ENCODE measurements around the gene ZNF264.
"Not testable (repeated sequence)": the region's sequence is repeated elsewhere in the genome, so short reads cannot be mapped to it uniquely, and the experiment has no call there.

ZNF264 gene

DNA sequence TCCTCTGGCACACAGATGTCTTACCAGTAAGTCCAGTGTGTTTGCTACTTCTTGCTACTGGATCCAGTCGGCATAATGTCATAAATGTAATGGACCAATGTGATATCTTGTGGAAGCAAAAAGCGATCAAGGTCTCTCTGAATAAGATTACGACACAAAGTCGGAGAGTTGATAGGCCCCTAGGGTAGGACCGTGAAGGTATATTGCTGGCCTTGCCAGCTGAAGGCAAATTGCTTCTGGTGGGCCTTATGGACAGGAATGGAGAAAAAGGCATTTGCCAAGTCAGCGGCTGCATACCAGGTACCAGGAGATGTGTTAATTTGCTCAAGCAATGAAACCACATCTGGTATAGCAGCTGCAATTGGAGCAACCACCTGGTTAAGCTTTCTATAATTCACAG lies 6.6 kb downstream of the ZNF264 start:
- H2AFZ ChIP-seq (ENCODE audit: low read length, unreplicated experiment), result not testable (repeated sequence)
- Histone ChIP-seq H3K79me2 (ENCODE audit: control insufficient read depth, insufficient read depth, low read length, unreplicated experiment) (peaks cover 18% of the 10 kb centered on the region), H3K36me3 (ENCODE audit: insufficient read depth, low read length) (peaks cover 15% of the 10 kb centered on the region)

DNA sequence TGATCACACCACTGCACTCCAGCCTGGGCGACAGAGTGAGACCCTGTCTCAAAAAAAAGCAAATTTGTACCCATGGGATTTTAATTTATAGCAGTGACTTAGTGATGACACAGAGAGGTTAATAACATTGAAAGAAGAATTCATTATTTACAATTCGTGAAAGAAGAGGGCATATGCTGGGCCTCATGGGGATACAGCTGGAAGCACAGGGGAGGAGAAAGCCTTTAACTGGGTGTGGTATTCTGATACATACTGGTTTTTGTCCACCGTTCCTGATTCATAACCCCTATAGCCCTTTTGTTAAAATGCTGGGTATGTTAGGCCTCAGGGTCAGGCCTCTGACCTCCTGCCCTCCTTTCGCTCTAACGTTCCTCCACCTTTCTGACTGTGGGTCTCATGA lies 10.9 kb downstream of the ZNF264 start:
- H3K79me2 ChIP-seq (ENCODE audit: control insufficient read depth, insufficient read depth, low read length, unreplicated experiment), result peaks cover 15% of the 10 kb centered on the region
- H3K36me3 ChIP-seq (ENCODE audit: insufficient read depth, low read length), result peaks cover 16% of the 10 kb centered on the region
- no peak overlapping the region for H2AFZ ChIP-seq (ENCODE audit: low read length, unreplicated experiment)
- H3K27ac ChIP-seq (ENCODE audit: low read depth, low read length), result no peak overlapping the region
- no peaks in the 10 kb centered on the region for H3K27me3 ChIP-seq (ENCODE audit: insufficient read depth, low read length)
- H3K4me3 ChIP-seq (ENCODE audit: low read depth, low read length), result no peak overlapping the region
- no peaks in the 10 kb centered on the region for H3K4me1 ChIP-seq (ENCODE audit: control insufficient read depth, insufficient read depth, low read length, unreplicated experiment)

More for the DNA sequence above, 6.6 kb downstream of the ZNF264 start:
- not testable (repeated sequence) for H3K4me3 ChIP-seq (ENCODE audit: low read depth, low read length); H3K27ac ChIP-seq (ENCODE audit: low read depth, low read length); H3K27me3 ChIP-seq (ENCODE audit: insufficient read depth, low read length); H3K4me1 ChIP-seq (ENCODE audit: control insufficient read depth, insufficient read depth, low read length, unreplicated experiment)

DNA sequence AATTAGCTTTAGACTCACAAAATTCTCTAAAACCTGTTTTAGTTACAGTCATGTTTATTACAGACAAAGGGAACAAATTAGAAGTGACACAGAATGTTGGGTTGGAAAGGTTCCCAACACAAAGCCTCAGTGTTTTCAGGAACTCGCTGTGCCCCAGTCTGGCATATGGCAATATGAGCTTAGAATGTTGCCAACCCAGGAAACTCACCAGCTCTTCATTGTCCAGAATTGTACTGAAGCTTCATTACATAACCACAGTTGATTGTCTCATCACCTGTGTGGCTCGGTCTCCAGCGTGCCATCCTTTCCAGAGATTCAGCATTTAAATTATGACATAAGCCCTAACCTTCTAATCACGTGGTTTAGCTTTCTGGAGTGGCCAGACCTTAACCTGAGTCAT lies 19.1 kb downstream of the ZNF264 start:
- Histone ChIP-seq H3K4me1 (ENCODE audit: control insufficient read depth, insufficient read depth, low read length, unreplicated experiment) (no peaks in the 10 kb centered on the region), H3K36me3 (ENCODE audit: insufficient read depth, low read length) (peaks cover 46% of the 10 kb centered on the region)

DNA sequence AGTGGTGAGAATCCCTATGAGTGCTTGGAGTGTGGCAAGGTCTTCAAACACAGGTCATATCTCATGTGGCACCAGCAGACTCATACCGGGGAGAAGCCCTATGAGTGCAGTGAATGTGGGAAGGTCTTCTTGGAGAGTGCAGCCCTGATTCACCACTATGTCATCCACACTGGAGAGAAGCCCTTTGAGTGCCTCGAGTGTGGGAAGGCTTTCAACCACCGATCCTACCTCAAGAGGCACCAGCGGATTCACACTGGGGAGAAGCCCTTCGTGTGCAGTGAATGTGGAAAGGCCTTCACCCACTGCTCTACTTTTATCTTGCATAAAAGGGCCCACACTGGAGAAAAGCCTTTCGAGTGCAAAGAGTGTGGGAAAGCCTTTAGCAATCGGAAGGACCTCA lies 20.8 kb downstream of the ZNF264 start:
- Histone ChIP-seq H3K4me1 (ENCODE audit: control insufficient read depth, insufficient read depth, low read length, unreplicated experiment) (no peaks in the 10 kb centered on the region), H3K27ac (ENCODE audit: low read depth, low read length) (no peak overlapping the region), H2AFZ (ENCODE audit: low read length, unreplicated experiment) (no peak overlapping the region), H3K79me2 (ENCODE audit: control insufficient read depth, insufficient read depth, low read length, unreplicated experiment) (peaks cover 6% of the 10 kb centered on the region), H3K4me3 (ENCODE audit: low read depth, low read length) (no peak overlapping the region), H3K27me3 (ENCODE audit: insufficient read depth, low read length) (no peaks in the 10 kb centered on the region), H3K36me3 (ENCODE audit: insufficient read depth, low read length) (peaks cover 39% of the 10 kb centered on the region)

More for the DNA sequence above, 19.1 kb downstream of the ZNF264 start:
- H2AFZ ChIP-seq (ENCODE audit: low read length, unreplicated experiment), result no peak overlapping the region
- no peak overlapping the region for H3K27ac ChIP-seq (ENCODE audit: low read depth, low read length)
- H3K27me3 ChIP-seq (ENCODE audit: insufficient read depth, low read length), result no peaks in the 10 kb centered on the region
- H3K79me2 ChIP-seq (ENCODE audit: control insufficient read depth, insufficient read depth, low read length, unreplicated experiment), result peaks cover 6% of the 10 kb centered on the region
- H3K4me3 ChIP-seq (ENCODE audit: low read depth, low read length), result no peak overlapping the region

DNA sequence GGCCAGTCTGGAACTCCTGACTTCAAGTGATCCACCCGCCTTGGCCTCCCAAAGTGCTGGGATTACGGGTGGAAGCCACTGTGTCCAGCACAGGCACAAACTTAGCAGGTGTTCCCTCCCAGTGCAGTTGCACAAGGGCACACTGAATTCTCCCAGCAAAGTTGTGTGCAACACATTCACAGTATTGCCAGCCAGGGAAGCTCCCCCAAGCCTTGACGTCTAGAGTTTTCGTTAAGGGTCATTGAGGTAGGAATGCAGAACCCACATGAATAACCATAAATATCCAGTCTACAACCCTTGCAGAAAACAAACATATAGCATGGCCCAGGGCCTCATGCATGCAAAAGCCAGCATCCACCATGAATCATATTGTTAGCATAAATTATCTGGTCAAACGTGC lies 36.2 kb downstream of the ZNF264 start:
- Histone ChIP-seq H3K27ac (ENCODE audit: low read depth, low read length) (no peak overlapping the region), H3K79me2 (ENCODE audit: control insufficient read depth, insufficient read depth, low read length, unreplicated experiment) (no peaks in the 10 kb centered on the region), H2AFZ (ENCODE audit: low read length, unreplicated experiment) (no peak overlapping the region), H3K4me3 (ENCODE audit: low read depth, low read length) (no peak overlapping the region), H3K4me1 (ENCODE audit: control insufficient read depth, insufficient read depth, low read length, unreplicated experiment) (no peaks in the 10 kb centered on the region), H3K36me3 (ENCODE audit: insufficient read depth, low read length) (no peaks in the 10 kb centered on the region), H3K27me3 (ENCODE audit: insufficient read depth, low read length) (no peaks in the 10 kb centered on the region)

DNA sequence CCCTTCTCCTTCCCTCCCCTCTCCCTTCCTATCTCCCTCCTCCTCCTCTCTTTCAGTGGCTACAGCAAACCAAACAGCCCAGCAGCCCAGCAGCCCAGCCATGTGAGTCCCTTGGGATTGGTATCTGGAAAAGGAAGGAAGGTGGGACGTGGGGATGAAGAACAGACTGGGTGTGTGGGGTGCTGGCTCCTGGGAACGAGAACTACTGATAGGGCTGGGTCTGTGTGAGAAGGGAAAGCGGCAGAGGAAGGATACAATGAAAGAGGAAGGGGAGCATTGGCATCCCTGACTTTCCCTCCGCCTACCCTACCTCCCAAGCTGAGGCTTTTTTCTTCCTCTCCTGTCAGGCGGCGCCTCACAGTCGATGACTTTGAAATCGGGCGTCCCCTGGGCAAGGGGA lies 40.4 kb downstream of the ZNF264 start:
- Histone ChIP-seq H3K36me3 (ENCODE audit: insufficient read depth, low read length) (no peaks in the 10 kb centered on the region), H3K27me3 (ENCODE audit: insufficient read depth, low read length) (no peaks in the 10 kb centered on the region), H3K27ac (ENCODE audit: low read depth, low read length) (no peak overlapping the region), H3K4me3 (ENCODE audit: low read depth, low read length) (no peak overlapping the region), H2AFZ (ENCODE audit: low read length, unreplicated experiment) (no peak overlapping the region), H3K4me1 (ENCODE audit: control insufficient read depth, insufficient read depth, low read length, unreplicated experiment) (no peaks in the 10 kb centered on the region), H3K79me2 (ENCODE audit: control insufficient read depth, insufficient read depth, low read length, unreplicated experiment) (no peaks in the 10 kb centered on the region)

DNA sequence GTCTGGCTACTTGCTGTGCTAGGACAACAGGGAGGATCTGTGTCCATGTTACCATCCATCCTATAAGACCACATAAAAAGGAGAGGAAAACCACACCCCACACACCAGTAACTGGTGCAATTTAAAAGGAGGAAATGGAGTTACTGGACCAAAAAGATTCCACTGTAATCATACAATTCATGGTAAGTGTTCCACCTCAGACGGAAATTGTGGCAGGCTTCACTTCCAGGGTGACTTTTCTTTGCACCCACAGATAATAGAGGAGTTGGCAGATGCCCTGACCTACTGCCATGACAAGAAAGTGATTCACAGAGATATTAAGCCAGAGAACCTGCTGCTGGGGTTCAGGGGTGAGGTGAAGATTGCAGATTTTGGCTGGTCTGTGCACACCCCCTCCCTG lies 41.9 kb downstream of the ZNF264 start:
- Histone ChIP-seq H3K27ac (ENCODE audit: low read depth, low read length) (no peak overlapping the region), H3K27me3 (ENCODE audit: insufficient read depth, low read length) (no peaks in the 10 kb centered on the region), H3K36me3 (ENCODE audit: insufficient read depth, low read length) (no peaks in the 10 kb centered on the region), H2AFZ (ENCODE audit: low read length, unreplicated experiment) (no peak overlapping the region), H3K4me3 (ENCODE audit: low read depth, low read length) (no peak overlapping the region), H3K79me2 (ENCODE audit: control insufficient read depth, insufficient read depth, low read length, unreplicated experiment) (no peaks in the 10 kb centered on the region), H3K4me1 (ENCODE audit: control insufficient read depth, insufficient read depth, low read length, unreplicated experiment) (no peaks in the 10 kb centered on the region)

DNA sequence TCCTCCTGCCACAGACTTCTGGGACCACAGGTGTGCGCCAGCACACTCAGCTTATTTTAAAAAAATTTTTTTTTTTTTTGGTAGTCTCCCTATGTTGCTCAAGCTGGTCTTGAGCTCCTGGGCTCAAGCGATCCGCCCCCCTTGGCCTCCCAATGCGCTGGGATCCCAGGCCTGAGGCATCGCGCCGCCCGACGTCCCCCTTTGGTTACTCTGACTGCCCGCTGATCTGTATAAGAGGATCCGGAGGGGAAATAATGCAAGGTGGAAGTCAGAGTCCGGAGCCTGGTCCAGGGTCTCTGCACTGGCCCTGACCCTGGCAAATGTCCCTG lies 48.6 kb downstream of the ZNF264 start:
- H3K27ac ChIP-seq (ENCODE audit: low read depth, low read length), result no peak overlapping the region
- H3K4me1 ChIP-seq (ENCODE audit: control insufficient read depth, insufficient read depth, low read length, unreplicated experiment), result peaks cover 8% of the 10 kb centered on the region
- peak overlapping the region; percentile 87 for H2AFZ ChIP-seq (ENCODE audit: low read length, unreplicated experiment)
- H3K79me2 ChIP-seq (ENCODE audit: control insufficient read depth, insufficient read depth, low read length, unreplicated experiment), result peaks cover 34% of the 10 kb centered on the region
- no peaks in the 10 kb centered on the region for H3K27me3 ChIP-seq (ENCODE audit: insufficient read depth, low read length)
- H3K36me3 ChIP-seq (ENCODE audit: insufficient read depth, low read length), result no peaks in the 10 kb centered on the region
- peak overlapping the region; percentile 87 for H3K4me3 ChIP-seq (ENCODE audit: low read depth, low read length)

DNA sequence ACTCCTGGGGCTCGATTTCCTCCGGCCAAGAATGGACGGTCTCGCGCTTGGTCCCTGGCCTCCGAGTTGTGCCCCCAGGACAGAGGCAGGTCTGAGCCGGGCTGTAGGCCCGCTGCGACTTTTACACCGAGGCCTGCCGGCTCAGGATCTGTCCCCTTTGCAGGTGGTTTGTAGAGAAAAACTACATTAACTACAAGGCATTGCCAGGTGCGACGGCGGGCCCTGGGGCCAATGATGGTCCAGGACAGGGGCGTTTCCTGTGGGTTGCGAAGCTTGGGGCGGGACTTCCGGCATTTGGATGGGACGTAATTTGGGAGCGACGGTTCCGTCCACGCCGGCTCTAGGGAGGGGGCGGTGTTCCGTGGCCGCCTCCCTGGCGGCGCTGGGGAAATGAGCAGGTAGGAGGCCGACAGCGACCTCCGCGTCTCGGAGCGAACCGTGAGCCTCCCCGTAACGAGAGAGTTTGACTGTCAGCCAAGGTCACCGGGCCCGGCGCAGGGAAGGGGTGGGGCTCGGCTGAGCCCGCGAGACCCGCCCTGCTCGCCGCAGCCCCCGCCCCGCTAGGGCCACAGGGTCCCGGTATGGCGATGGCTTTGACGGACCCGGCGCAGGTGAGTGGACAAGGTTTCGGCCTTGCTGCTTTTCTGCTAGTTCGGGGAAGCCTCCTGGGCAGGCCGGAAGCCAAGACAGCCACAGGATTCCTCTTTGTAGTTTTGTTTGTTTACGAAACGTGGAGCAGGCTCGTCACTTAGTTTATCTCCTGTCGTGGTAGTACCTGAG lies 49.2 kb downstream of the ZNF264 start, which contains the start of gene ZNF805:
Gene ZNF805 (plus strand): TSS at position 322 of the 780 bp plus-strand sequence. CDS start 260 bp downstream, at position 582.
- Histone ChIP-seq H3K36me3 (ENCODE audit: insufficient read depth, low read length) (no peaks in the 10 kb centered on the region), H3K4me3 (ENCODE audit: low read depth, low read length) (peak within 1 kb of the TSS; percentile 87), H3K27me3 (ENCODE audit: insufficient read depth, low read length) (no peaks in the 10 kb centered on the region), H2AFZ (ENCODE audit: low read length, unreplicated experiment) (peak within 1 kb of the TSS; percentile 92), H3K27ac (ENCODE audit: low read depth, low read length) (peak within 1 kb of the TSS; percentile 50; the same call in 1 of the 2 replicates), H3K4me1 (ENCODE audit: control insufficient read depth, insufficient read depth, low read length, unreplicated experiment) (peaks cover 8% of the 10 kb centered on the region), H3K79me2 (ENCODE audit: control insufficient read depth, insufficient read depth, low read length, unreplicated experiment) (peaks cover 37% of the 10 kb centered on the region)

DNA sequence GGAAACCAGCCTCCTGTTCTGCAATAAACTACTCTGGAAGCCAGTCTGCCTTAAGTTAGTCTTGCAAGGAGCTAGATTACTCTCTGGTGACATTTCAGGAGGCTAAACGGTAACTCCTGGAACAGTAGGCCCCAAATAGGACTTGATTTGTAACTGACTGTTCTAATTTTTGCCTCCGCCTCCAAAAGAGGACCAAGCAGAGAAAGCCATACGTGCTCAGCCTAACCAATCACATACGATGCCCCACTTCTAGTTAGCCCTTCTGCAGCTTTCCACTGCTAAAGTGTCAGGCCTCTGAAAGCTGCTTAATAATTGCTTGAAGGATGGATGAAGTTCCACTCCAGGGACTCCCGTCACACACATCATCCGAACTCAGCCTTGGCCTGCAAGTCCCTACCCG lies 49.9 kb downstream of the ZNF264 start:
- Histone ChIP-seq H3K79me2 (ENCODE audit: control insufficient read depth, insufficient read depth, low read length, unreplicated experiment) (peaks cover 37% of the 10 kb centered on the region), H3K36me3 (ENCODE audit: insufficient read depth, low read length) (no peaks in the 10 kb centered on the region), H3K4me3 (ENCODE audit: low read depth, low read length) (peak overlapping the region; percentile 87), H2AFZ (ENCODE audit: low read length, unreplicated experiment) (peak overlapping the region; percentile 32), H3K4me1 (ENCODE audit: control insufficient read depth, insufficient read depth, low read length, unreplicated experiment) (peaks cover 8% of the 10 kb centered on the region), H3K27ac (ENCODE audit: low read depth, low read length) (peak overlapping the region; percentile 50; the same call in 1 of the 2 replicates), H3K27me3 (ENCODE audit: insufficient read depth, low read length) (no peaks in the 10 kb centered on the region)

DNA sequence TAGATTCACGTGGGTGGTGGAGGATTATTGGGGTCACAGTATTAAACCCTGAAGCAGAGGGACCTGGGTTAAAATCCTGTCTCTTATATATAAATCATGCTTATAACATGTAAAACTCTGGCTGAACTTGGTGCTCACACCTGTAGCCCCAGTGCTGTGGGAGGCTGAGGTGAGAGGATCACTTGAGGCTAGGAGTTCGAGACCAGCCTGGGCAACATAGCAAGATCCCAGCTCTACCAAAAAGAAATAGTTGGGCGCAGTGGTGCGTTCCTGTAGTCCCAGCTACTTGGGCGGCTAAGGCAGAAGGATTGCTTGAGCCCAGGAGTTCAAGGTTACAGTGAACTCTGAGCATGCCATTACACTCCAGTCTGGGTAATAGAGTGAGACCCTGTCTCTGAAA lies 51.5 kb downstream of the ZNF264 start:
- Histone ChIP-seq H3K36me3 (ENCODE audit: insufficient read depth, low read length) (no peaks in the 10 kb centered on the region), H3K79me2 (ENCODE audit: control insufficient read depth, insufficient read depth, low read length, unreplicated experiment) (peaks cover 37% of the 10 kb centered on the region), H2AFZ (ENCODE audit: low read length, unreplicated experiment) (no peak overlapping the region), H3K27me3 (ENCODE audit: insufficient read depth, low read length) (no peaks in the 10 kb centered on the region), H3K4me1 (ENCODE audit: control insufficient read depth, insufficient read depth, low read length, unreplicated experiment) (peaks cover 8% of the 10 kb centered on the region), H3K27ac (ENCODE audit: low read depth, low read length) (no peak overlapping the region), H3K4me3 (ENCODE audit: low read depth, low read length) (no peak overlapping the region)

Measured in ACC112 (cell line).